Progenitor cell of endocrine pancreas (in vitro differentiated cells): Measurements from ENCODE around the gene ISX. TPM values are rescaled to one million over a fixed set of nuclear protein-coding genes. Genes with fewer than 3 reads are reported as not detected.

Experiments used
- DNase-seq: peaks from one replicate; pipeline ENCODE4 v3.0.0; 2021; ENCODE audit warnings: low spot score; ENCODE audit not compliant: unreplicated experiment
- H3K27ac Mint-ChIP-seq: 2 replicates; pipeline ENCODE4 v1.8.0; 2021; ENCODE audit warnings: mild to moderate bottlenecking, moderate library complexity, mixed read lengths
- H3K27me3 Mint-ChIP-seq: 2 replicates; pipeline ENCODE4 v1.8.0; 2021; ENCODE audit warnings: mixed read lengths
- H3K36me3 Mint-ChIP-seq: 2 replicates; pipeline ENCODE4 v1.8.0; 2022; ENCODE audit warnings: mixed read lengths; ENCODE audit not compliant: insufficient read depth
- H3K4me1 Mint-ChIP-seq: 2 replicates; pipeline ENCODE4 v1.8.0; 2021; ENCODE audit warnings: low read depth, mixed read lengths
- H3K4me3 Mint-ChIP-seq: 2 replicates; pipeline ENCODE4 v1.8.0; 2021; ENCODE audit warnings: low read depth, mild to moderate bottlenecking, moderate library complexity, mixed read lengths
- H3K9me3 Mint-ChIP-seq: 2 replicates; pipeline ENCODE4 v1.8.0; 2021; ENCODE audit warnings: low read depth, mixed read lengths
- total RNA-seq: library from RNA; stranded (reverse); gene quantifications from 2 replicates; pipeline ENCODE4 v1.2.1, GENCODE V29; 2021
- TF ChIP-seq, protein P1 (sequence below): fragments of 200-600 bp; sonication (generic); IDR thresholded peaks from one replicate; pipeline ENCODE4 v1.5.0; 2021; ENCODE audit warnings: antibody characterized with exemption, mild to moderate bottlenecking; ENCODE audit not compliant: unreplicated experiment

ISX gene
- total RNA-seq, 1 donor from 2014 or later = 8.9 TPM

GRCh38 chr22:35119494-35119893, 53.5 kb downstream of the ISX start:
- H3K36me3 Mint-ChIP-seq = no peaks in the 10 kb centered on the region
- no peaks in the 10 kb centered on the region for H3K9me3 Mint-ChIP-seq
- no peak for DNase-seq
- no peak overlapping the region for H3K27ac Mint-ChIP-seq
- H3K4me3 Mint-ChIP-seq = no peak overlapping the region
- peaks cover 3% of the 10 kb centered on the region for H3K27me3 Mint-ChIP-seq
- H3K4me1 Mint-ChIP-seq = peaks cover 13% of the 10 kb centered on the region
- TF ChIP-seq, protein P1, sequence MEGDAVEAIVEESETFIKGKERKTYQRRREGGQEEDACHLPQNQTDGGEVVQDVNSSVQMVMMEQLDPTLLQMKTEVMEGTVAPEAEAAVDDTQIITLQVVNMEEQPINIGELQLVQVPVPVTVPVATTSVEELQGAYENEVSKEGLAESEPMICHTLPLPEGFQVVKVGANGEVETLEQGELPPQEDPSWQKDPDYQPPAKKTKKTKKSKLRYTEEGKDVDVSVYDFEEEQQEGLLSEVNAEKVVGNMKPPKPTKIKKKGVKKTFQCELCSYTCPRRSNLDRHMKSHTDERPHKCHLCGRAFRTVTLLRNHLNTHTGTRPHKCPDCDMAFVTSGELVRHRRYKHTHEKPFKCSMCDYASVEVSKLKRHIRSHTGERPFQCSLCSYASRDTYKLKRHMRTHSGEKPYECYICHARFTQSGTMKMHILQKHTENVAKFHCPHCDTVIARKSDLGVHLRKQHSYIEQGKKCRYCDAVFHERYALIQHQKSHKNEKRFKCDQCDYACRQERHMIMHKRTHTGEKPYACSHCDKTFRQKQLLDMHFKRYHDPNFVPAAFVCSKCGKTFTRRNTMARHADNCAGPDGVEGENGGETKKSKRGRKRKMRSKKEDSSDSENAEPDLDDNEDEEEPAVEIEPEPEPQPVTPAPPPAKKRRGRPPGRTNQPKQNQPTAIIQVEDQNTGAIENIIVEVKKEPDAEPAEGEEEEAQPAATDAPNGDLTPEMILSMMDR = no peak

- Mint-ChIP-seq H3K27me3 (no peaks in the 10 kb centered on the region), H3K36me3 (no peaks in the 10 kb centered on the region)
- TF ChIP-seq, protein P1 = no peak
These were observed 58.8 kb downstream of the ISX start for GRCh38 chr22:35124691-35125219.

GRCh38 chr22:35126993-35127392, 61.0 kb downstream of the ISX start:
- H3K4me1 Mint-ChIP-seq = peaks cover 7% of the 10 kb centered on the region
- TF ChIP-seq, protein P1 = no peak
- no peak for DNase-seq
- H3K27ac Mint-ChIP-seq = no peak overlapping the region
- H3K4me3 Mint-ChIP-seq = no peak overlapping the region
- H3K9me3 Mint-ChIP-seq = no peaks in the 10 kb centered on the region
- no peaks in the 10 kb centered on the region for H3K36me3 Mint-ChIP-seq
- no peaks in the 10 kb centered on the region for H3K27me3 Mint-ChIP-seq

More at GRCh38 chr22:35124691-35125219, 58.8 kb downstream of the ISX start:
- no peak for DNase-seq
- peaks cover 9% of the 10 kb centered on the region for H3K4me1 Mint-ChIP-seq
- no peak overlapping the region for H3K27ac Mint-ChIP-seq
- no peaks in the 10 kb centered on the region for H3K9me3 Mint-ChIP-seq
- H3K4me3 Mint-ChIP-seq = no peak overlapping the region

DNA sequence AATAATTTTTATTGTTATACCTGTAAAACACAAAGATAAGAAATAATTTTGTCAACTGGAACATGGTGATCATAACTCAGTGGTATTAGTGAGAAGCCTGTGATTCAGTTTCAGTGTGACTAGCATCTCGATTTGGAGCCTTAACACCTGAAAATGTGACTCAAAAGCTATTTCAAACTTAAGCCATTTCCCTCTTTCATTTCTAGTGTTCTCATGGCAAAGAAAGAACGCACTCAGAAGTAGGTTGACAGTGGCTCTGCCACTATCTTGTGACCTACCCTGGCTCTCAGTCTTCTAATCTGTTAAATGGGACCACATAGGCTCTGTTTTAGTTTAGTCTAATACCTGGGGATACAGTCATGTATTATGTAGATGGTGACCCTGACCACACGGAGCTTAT, 62.7 kb downstream of the ISX start:
- no peak for DNase-seq
- Mint-ChIP-seq H3K4me3 (no peak overlapping the region), H3K27ac (no peak overlapping the region), H3K4me1 (peaks cover 14% of the 10 kb centered on the region), H3K27me3 (peaks cover 2% of the 10 kb centered on the region), H3K9me3 (no peaks in the 10 kb centered on the region), H3K36me3 (no peaks in the 10 kb centered on the region)
- TF ChIP-seq, protein P1 = no peak

DNA sequence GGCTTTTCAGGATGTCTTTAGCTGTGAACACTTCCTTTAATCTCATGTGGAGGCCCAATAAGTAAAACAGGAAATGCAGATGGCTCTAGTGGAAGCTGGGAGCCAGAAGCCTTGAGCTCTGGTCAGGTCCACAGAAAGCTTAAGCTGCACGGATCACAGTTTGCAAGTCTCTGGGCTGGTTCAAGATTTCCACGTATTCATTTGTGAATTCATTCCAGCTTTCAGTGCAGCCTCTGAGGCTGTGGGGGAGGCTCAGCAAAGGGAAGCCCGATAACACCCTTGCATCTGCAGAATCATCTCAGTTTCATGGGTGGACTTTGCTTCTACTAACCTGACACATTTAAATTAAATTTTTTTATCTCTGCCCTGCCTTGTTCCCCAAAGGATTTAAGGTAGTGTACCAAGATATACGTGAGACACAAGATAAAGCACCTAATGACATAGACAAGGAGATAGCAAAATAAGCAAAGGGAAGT, 65.6 kb downstream of the ISX start:
- TF ChIP-seq, protein P1 = no peak
- Mint-ChIP-seq H3K27ac (no peak overlapping the region), H3K9me3 (no peaks in the 10 kb centered on the region), H3K36me3 (no peaks in the 10 kb centered on the region), H3K27me3 (peaks cover 4% of the 10 kb centered on the region), H3K4me3 (no peak overlapping the region), H3K4me1 (peaks cover 34% of the 10 kb centered on the region)
- DNase-seq = no peak
